DLD1 (cell line): ENCODE results near the gene CBR1.

Experiments
- in situ Hi-C: cut with HindIII; loops from 2 replicates; pipeline ENCODE4 v1.10.0; 2017; ENCODE audit warnings: low sequenced_read_pairs

Gene CBR1

GRCh38 chr21:36111238-36111637 is 41.4 kb downstream of the CBR1 start:
- in situ Hi-C loops: no loop called here

GRCh38 chr21:36113647-36114428 is 44.0 kb downstream of the CBR1 start:
- in situ Hi-C loops: no loop called here

GRCh38 chr21:36115138-36115730 is 45.4 kb downstream of the CBR1 start:
- in situ Hi-C loops: no loop called here

DNA sequence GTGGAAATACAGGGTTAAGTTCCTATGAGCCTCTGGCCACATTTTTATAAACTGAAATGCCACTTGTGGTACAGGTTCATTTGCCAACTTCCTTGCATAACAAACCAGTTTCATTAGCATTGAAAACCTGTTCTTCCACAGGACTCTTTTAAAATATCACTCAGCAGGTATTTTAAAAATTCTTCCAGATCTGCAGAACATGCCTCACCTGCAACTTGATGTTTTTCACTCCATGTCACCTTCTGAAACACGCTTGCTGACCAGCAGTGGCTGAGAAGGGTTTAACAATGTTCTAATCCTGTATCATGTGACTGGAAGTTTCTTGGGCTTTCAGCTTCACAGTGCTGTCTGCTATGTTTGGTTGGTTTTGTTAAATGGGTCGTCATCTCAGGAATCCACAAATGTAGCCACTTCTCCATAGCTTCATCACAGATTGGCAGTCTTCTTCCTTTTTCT is 47.5 kb downstream of the CBR1 start:
- in situ Hi-C loops: no loop called here

DNA sequence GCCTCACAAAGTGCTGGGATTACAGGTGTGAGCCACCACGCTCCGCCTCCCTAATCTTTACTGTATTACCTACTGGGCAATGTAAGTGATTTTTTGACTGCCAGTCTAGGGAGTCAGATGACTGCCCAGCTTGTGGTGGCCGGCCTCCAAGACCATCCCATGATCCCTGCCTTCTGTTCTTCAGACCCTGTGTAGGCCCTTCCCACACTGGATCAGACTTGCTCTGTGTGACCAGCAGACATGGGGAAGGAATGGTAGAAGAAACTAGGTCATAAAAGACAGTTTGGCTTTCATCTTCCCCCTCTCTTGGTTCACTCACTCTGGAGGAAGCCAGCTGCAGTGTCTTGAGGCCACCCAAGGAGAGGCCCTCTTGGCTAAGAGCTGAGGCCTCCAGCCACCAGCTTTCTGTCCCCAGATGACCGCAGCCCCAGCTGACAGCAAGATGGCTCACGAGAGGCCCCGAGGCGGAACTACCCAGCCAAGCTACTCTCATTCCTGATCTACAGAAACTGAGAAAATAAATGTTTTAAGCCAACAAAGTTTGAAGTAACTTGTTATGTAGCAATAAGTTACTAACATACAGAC is 50.6 kb downstream of the CBR1 start:
- in situ Hi-C loops: no loop called here
